Stimulated activated CD4-positive, alpha-beta T cell treated with anti-CD3 and anti-CD28 coated beads, Interleukin-12 subunit alpha, Interleukin-12 subunit beta, amount 100 ng/mL, for 48 hours (primary cell): ENCODE measurements around the gene CASP10.
A peak's percentile ranks its signal among the peaks of the same experiment; 100 is the strongest.
"Not testable (repeated sequence)": the region's sequence is repeated elsewhere in the genome, so short reads cannot be mapped to it uniquely, and the experiment has no call there.

ENCODE experiments used
- DNase-seq, 3 donors: peaks; one replicate each; pipeline ENCODE4 v3.0.0-alpha.2; 2020; ENCODE audit warnings: low read depth in 2 of 3, low spot score in 1 of 3

Gene CASP10

GRCh38 chr2:201232467-201232815, 49.5 kb downstream of the CASP10 start:
- DNase-seq, result no peak

GRCh38 chr2:201233192-201233811, 50.4 kb downstream of the CASP10 start:
- peak; percentile 79 to 85 (median 83) for DNase-seq

GRCh38 chr2:201233812-201234662, 51.1 kb downstream of the CASP10 start:
- DNase-seq, result no peak

GRCh38 chr2:201234663-201235135, 51.8 kb downstream of the CASP10 start:
- no peak for DNase-seq

- DNase-seq, result peak in 1 of 3 donors; percentile 63
These were observed 53.2 kb downstream of the CASP10 start for GRCh38 chr2:201235860-201236811.

GRCh38 chr2:201237486-201238123, 54.7 kb downstream of the CASP10 start:
- no peak for DNase-seq

GRCh38 chr2:201239167-201239935, 56.4 kb downstream of the CASP10 start:
- DNase-seq, result not testable (repeated sequence)

- DNase-seq, result no peak
These were observed 59.8 kb downstream of the CASP10 start for GRCh38 chr2:201242571-201243277.

GRCh38 chr2:201244829-201245228, 61.9 kb downstream of the CASP10 start:
- DNase-seq, result no peak

GRCh38 chr2:201246280-201246679, 63.3 kb downstream of the CASP10 start:
- no peak for DNase-seq

GRCh38 chr2:201248288-201248844, 65.4 kb downstream of the CASP10 start:
- no peak for DNase-seq

- no peak for DNase-seq
These were observed 66.9 kb downstream of the CASP10 start for GRCh38 chr2:201249889-201250288.

- no peak for DNase-seq
These were observed 67.8 kb downstream of the CASP10 start for GRCh38 chr2:201250741-201251140.

GRCh38 chr2:201254081-201254730, 71.3 kb downstream of the CASP10 start:
- no peak for DNase-seq

- DNase-seq, result no peak
These were observed 72.6 kb downstream of the CASP10 start for GRCh38 chr2:201255408-201256033.

GRCh38 chr2:201256082-201256481, 73.1 kb downstream of the CASP10 start:
- no peak for DNase-seq

- no peak for DNase-seq
These were observed 74.5 kb downstream of the CASP10 start for GRCh38 chr2:201257381-201257955.
